T1000 (cell line): Measurements from ENCODE around the gene ZNF771.

Experiments
- DNase-seq: peaks from one replicate; lab custom pipeline; 2025; ENCODE audit warnings: mixed read lengths; lab: John Stamatoyannopoulos, UW

Gene ZNF771

DNA sequence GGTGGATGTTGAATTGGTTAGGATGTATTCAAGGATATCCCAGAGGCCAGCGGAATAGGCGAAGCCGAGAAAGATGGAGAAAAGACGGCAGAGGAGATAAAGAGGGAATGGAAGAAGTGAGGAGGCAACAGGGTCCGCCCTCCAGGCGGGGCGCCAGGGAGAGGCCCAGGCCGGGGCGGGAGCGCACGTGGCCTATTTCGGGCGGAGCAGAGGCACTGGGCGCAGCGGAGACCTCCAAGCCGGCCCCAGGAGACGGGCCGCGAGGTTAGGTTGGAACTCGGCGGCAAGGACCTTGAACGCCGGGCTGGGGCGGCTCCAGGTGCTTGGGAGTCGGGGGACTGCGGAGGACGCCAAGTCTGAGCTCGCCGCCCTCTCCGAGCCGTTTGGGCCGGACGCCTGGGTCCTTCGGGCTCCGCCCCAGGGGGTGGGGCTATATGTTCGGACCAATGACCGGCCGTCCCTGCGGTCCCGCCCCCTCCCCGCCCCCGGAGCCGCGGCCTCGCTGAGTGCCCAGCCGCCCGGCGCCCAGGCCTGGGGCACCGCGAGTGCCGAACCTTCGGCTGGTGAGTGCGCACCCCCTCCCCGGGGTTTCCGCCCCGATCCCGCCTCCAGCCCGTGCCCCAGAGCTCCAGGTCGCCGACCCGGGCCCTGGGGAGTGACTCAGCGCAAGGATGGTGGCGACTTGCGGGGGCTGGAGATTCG, at the start of gene ZNF771:
TSS of gene ZNF771 (plus strand) at position 505 of the 702 bp plus-strand sequence. CDS start 448 bp downstream, outside the sequence.
- DNase-seq: peak; percentile 93

DNA sequence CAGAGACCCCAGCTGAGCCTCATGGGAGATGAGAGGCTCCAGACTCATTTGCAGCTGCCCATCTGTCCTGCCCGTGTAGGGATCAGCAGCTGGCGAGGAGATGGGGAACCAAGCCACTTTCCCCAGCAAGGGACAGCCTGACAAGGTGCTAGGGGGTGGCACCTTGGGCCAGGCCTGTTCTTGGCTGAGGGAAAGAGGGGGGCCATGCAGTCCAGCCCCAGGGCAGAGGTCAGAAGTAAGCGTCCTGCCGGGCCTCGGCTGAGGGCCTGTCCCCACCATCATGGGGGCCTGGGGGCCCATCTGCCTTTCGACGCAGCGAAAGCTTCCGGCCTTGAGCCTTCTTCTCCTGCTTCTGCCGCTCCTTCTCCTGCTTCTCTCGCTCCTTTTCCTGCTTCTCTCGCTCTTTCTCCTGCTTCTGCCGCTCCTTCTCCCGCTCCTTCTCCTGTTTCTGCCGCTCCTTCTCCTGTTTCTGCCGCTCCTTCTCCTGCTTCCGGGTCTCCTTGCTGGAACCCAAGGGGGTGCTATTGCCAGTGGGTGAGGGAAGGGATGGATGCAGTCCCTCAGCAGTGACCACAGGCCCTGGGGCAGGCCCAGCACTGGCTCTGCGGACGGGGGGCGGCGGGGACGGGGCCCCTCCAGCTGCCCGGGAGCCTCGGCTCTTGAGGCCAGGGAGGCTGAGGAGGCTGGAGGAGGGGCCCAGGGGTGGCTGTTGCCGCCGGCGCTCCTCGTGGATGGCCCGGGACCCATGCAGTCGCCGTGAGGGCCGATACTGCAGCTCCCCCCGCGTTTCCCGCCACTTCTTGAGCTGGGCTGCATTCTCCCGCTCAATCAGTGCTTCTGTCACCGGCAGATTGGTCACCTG, 49.5 kb upstream of the ZNF771 start:
- DNase-seq: no peak

DNA sequence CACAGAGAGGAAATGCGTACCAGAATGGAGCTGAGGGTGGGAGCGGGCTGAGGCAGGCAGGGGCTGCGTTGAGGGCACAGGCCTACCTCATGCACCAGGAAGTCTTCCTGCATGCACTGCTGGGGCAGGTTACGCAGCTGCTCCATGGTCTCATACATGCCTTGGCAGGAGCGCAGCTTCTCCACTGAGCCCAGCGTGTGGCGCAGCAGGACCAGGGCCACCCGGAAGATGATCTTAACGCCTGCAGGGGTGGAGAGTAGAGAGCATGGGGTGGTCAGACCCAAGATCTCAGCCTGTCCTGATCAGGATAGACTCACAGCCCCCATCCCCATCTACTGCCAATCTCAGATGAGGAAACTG, 48.8 kb upstream of the ZNF771 start:
- DNase-seq: no peak

DNA sequence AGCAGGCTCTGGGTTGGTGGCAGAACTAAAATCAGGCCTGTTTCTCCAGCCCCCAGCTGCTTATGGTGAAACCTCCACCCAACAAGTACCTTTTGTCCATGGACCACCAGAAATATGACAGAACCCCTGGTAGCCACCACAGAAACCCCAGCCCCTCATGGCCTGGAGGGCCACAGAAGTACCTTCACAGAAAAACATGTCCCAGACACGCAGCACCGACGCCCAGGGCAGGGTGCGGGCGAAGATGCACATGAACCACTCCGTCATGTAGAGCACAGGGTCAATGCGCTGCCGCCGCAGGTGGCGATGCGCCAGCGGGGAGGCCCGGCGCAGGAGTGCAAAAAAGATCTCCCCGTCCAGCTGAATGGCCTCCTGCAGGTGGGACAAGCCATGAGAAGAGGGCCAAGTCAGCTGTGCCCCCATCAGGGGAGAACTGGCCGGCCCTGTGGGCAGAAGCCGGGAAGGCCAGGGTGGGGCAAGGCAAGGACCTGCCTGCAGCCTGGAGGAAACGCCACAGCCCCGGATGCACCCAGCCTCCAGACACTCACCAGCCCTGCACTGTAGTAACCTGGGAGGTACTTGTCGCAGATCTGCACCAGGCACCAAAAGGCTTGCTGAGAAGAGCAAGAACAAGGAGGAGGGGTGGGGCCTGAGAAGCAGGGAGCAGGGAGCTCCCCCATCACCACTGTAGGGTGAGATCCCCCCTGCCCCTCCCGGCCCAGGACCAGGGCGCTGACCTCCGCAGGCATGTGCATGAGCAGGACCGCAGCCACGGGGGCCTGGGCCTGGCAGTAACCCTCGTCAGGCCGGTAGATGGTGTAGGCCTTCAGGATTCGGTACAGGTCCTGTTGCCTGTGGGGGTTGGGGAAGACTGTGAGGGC, 48.2 kb upstream of the ZNF771 start:
- no peak for DNase-seq

DNA sequence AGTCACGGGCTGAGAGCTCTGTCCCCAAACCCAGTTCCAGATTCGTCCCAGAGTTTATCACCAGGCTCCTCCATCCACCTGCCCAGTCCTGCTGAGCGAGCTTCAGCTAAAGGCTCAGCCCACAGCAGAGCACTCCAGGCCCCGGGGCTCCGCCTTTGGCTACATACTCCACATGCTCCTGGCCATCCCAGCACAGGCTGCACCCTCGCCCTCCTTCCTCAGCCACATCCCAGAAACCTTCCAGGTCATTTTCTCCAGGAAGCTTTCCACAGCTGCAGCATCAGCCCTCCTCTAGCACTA, 47.6 kb upstream of the ZNF771 start:
- DNase-seq: no peak

DNA sequence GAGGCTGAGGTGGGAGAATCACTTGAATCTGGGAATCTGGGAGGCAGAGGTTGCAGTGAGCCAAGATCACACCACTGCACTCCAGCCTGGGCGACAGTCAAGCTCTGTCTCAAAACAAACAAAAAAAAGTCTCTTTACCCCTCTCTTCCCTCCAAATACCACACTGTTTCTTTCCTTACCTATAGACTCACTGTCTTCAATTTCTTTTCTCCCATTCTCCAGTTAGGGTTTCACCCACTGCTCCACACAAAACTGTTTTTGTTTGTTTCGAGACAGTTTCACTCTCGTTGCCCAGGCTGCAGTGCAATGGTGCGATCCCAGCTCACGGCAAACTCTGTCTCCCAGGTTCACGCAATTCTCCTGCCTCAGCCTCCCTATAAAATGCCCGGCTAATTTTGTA, 46.2 kb upstream of the ZNF771 start:
- no peak for DNase-seq

DNA sequence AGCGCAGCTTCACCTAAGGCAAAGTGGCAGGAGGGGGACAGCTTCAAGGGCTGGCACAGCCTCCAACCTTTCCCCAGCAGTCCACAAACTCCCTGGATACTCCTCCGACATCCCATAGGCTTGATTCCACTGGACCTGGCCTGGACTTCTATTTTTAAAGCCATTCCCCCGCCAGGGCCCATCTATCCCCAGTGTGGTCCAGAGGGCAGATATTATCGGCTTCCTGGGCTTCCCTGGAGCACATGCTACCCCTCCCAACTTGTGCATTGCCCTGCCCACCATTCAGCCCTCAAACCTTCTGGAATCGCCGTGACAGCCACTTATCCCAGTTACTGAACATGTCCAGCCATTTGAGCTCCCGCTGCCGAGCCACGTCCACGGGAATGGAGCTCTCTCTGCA, 42.2 kb upstream of the ZNF771 start:
- DNase-seq: no peak

DNA sequence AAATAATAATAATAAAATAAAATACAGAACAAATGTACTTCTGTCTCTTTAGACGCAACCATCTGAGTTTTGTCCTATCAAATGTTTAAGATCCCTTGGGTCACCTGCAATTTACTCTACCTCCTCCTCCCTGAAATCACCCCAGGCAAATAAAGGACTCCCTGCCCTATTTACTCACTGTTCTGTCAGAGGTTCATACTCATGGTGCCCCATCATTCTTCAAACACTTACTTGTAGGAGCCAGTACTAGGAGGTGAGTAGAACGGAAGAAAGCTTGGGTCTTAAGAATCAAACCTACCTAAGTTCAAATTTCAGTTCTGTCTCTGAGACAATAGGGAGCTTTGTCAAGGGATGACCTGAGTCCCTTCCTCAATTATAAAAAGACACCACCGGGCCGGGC, 40.9 kb upstream of the ZNF771 start:
- no peak for DNase-seq

DNA sequence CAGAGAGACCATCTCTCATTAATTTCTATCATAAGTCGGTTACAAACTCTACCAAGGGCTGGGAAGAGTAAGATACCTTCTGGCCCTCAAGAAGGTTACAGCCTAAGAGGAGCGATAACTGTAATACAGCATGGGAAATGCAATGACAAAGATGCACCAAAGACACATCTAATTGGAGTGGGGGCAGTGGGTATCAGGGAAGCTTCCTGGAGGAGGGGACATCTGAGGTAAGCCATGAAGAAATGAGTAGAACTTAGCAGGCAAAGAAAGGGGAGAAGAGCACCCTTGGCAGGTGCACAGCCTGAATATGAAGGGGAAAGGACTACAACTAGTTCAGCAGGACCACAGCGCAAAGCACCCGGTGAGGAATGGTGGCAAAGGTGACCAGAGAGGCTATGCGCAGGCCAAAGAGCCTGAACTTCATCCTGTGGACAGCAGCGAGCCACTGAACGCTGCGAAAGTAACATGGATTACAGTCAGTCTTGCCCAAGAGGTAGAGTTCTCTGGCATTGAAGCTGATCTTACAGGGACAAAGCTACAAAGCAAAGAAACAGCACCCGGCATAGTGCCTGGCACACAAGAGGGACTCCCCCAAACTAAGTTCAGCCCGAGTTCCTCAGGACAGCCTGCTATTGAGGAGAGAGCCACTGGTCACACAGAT, 39.9 kb upstream of the ZNF771 start:
- no peak for DNase-seq

DNA sequence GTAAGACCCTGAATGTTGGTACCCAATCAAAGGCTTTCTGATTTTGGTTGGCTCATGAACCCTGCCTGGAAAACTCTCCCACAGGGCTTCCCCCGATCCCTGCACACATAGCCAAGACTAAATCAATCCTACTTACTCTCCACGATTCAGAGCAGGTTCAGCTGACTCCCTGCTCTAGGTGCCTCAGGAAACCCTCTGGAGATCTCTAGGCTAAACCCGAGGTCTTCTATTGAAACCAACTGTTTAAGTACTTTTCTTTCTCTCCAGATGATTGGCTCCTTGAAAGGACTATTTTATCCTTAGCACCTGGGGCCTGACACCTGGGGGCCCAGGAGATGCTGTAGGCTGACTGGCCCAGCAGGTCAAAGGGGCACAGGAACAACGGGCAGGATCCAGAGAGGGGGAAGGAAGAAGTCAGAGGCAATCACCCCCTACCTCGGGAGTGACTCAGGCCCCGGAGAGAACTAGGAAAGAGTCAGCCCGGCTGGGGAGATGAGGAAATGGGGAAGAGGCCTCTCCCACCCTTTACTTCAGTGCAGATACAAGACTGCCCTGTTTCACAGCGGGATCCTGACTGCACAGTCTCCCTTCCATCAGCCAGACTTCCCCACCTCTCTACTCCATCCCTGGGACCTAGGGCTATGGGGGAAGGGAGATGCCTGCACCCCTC, 39.1 kb upstream of the ZNF771 start:
- no peak for DNase-seq

DNA sequence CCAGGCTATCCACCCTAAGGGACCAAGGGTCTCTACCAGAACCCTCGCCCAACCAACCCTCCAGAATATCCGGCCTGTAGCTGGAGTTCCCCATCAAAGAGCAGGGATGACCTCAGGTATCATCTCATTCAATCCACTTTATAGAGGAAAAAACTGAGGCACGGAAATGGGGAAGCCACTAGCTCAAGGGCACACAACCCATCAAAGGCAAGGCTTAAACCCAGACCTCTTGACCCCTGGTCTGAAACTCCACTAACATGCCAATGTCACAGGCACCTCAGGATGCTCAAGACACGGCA, 38.7 kb upstream of the ZNF771 start:
- no peak for DNase-seq

DNA sequence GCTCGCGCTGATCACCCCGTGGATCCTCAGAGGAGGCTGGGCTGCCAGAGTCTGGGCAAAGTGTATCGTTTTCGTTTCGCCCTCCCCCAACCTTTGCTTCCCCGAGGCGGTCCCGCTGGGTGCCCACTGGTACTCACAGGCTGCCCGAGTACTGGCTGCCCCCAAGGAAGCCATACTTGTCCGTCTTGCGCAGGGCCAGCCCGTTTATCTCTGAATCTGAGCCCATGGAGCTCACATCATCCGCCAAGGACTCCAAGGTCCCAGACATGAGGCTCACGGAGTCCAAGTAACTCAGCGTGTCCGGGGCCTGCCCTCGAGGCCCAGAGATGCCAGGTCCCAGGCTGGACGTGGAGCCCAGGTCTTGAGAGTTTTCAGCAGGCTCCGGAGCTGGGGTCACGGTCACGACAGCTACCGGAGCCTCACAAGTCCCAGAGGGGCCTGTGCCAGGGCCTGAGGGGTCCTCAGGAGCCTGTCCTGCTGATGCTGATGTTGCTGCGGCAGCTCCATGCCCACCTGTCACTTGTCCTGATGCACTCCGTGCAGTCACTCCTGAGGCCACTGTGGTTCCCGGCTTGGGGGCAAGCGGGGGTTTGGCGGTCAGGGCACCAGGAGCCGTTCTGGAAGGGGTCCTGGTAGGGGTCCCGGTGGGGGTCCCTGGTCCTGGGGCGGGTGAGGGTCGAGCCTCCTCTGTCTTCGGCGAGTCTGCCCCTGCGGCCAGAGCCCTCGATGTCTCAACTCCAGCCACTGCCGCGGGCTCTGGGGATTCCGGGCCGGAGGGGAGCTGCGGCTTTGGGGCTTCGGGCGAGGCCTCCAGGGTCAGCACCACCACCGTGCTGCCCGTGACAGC, 38.1 kb upstream of the ZNF771 start:
- no peak for DNase-seq

DNA sequence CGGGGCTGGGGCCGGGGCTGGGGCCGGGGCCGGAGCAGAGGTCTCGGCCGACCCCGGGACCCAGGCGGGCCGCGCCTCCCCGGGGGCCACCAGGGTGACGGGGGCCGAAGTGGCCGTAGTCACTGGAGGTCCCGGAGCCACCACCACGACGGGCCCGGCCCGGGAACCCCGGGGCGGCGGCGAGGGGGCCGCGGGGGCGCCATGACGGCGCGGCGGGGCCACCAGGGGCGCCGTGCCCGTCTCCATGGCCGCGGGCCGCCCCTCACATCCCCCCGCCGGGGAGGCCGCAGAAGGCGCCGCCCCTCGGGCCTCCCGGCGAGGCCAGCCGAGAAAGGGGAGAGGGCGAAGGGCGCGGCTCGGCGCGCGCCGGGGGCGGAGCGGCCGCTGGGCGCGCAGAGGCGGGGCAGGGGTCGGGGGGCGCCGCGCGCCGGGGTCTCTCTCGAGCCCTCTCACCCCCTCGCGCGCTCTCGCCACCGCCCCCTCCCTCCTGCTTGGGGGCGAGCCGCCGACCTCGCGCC, 37.4 kb upstream of the ZNF771 start:
- DNase-seq: no peak

DNA sequence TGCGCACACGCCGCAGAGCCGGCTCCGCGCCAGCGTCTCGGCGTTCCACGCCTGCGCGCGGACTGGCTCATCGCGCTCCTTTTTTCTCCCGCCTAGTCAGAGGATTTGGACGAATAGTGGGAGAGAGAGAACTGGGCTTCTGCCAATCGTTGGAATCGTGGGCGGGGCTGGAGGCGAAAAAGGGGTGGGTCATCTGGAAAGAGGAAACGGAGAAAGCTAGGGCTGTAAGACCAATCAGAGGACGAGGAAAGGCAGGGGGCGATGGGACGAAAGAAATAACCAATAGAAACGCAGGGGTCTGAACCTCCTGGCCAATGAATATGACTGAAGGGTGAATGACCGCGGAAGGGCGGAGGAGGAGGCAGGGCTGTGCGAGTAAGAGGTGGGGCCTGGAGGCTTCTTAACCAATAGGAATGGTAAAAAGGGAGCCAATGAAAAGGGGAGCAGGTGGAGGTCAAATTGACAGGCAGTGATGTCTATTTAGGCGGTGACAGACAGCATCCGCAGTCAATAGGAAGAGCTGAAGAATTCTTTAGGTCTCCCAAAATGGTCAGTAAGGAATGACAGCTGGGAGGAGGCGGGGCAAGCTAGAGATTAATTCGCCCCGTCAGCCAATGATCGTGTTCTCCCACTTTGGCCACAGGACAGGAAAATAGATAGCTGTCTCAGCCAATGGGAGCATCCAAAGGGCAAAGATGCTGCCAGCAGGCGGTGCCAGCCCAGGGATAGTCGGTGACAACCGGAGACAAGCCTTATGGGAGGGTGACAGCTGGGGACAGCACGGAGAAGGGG, 36.8 kb upstream of the ZNF771 start, which contains the start of gene TBC1D10B:
TSS of gene TBC1D10B (minus strand) at position 39 of the 792 bp plus-strand sequence. CDS start 311 bp downstream, outside the sequence.
- DNase-seq: peak; percentile 100

DNA sequence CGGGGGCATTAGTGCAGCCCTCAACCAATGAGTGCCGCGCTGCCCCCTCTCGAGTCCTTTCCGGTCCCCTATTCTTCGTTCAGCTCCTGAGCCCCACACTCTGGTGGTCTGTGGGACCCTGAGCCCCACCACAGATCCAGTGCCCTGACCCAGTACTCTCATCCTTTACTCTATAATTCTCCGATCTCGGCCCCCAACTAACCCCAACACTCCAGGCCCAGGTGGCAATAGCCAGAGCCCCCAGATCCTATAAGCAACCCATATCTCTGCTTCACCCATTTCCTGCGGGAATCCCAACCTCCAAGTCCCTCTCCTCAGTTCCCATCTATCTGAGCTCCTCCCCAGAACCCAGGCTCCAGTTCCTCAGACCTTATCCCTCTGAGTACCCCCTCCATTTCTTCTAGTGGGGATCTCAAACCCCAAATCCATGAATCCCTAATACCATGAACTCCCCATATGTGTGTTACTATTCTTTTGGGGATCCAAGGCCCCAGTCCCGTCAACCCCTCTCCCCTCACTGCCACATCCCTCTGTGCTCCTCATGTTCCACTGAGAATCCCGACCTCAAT, 36.1 kb upstream of the ZNF771 start:
- no peak for DNase-seq

DNA sequence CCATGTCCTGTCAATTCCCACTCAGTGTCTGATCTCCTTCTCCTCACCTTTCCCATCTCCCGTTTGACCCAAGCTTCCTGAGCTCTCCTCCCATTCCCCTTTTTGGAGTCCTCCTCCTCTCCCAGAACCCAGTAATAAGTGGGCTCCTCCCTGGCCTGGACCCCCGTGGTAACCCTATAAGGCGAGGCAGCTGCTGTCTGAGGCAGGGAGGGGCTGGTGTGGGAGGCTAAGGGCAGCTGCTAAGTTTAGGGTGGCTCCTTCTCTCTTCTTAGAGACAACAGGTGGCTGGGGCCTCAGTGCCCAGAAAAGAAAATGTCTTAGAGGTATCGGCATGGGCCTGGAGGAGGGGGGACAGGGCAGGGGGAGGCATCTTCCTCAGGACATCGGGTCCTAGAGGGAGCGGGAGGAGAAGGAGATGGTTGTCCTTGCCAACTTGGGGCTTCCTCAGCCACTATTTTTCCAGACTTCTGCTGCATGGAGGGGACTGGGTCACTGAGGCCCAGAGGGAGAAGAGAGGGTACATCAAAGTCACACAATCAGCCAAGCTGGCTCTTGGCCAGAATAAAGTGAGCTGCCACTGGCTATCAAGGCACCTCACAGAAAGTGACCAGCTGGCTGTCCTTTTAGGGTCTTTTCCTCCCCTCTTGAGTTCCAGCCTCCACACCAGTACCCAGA, 35.2 kb upstream of the ZNF771 start:
- no peak for DNase-seq

DNA sequence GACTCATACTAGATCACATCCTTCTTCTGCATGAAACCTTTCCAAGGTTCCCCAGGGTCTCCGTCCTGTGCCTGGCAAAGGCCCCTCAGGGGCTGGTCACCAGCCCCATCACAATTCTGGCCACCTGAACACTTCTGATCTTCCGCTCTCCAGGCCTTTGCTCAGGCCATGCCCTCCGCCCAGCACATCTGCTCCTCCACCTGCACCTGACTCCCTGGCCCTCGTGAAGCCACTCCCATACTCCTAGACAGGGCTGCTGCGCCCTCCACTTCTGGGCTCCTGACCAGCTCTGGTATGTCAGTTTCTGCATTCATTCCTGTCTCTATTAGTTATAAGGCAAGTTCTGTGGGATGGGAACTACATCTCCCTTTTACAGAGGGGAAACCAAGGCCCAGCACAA, 34.7 kb upstream of the ZNF771 start:
- no peak for DNase-seq

DNA sequence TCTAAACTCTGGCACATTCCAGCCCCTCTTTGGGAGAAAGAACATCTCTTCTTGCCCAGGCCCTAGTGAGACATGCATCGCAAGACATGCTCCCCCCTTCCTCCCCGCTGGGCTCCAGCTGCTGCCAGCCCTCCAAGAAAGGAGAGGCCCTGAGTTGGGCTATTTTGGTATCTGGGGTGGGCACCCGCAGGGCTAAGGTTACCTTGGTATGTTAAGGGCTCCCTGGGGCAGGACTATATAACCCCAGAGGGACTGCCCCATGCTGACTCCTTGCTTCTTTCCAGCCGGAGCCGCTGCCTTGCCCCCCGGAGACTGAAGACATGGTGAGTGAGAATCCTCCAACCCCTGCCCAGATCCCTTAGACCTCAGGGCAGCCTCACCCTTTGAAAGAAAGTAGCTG, 32.9 kb upstream of the ZNF771 start, which contains the start of gene MYL11:
TSS of gene MYL11 (plus strand) at position 265 of the 400 bp plus-strand sequence. CDS start at position 321, 56 bp downstream.
- no peak for DNase-seq

DNA sequence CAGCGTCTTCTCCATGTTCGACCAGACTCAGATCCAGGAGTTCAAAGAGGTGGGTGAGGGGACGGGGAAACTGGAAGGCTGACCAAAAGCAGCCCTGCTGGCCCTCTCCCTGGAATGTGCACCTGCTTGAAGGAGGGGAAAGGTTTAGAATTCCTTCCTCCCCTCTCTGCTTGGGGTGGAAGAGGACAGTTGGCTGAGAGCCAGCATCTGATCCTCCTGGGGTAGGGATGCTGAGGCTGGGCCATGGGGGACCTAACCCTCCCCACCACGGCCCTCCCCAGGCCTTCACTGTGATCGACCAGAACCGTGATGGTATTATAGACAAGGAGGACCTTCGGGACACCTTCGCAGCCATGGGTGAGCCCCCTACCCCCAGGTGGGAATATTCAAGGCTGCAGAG, 31.5 kb upstream of the ZNF771 start:
- no peak for DNase-seq
